HG02970 (cell line): ENCODE data around the gene NMNAT3.

ENCODE experiments used
- ATAC-seq: cut with Tn5 transposase; IDR thresholded peaks from one replicate; pipeline ENCODE4 v1.9.1; 2021; ENCODE audit warnings: mild to moderate bottlenecking, moderate library complexity, moderate number of reproducible peaks; ENCODE audit not compliant: unreplicated experiment, low FRiP score

The NMNAT3 gene

DNA sequence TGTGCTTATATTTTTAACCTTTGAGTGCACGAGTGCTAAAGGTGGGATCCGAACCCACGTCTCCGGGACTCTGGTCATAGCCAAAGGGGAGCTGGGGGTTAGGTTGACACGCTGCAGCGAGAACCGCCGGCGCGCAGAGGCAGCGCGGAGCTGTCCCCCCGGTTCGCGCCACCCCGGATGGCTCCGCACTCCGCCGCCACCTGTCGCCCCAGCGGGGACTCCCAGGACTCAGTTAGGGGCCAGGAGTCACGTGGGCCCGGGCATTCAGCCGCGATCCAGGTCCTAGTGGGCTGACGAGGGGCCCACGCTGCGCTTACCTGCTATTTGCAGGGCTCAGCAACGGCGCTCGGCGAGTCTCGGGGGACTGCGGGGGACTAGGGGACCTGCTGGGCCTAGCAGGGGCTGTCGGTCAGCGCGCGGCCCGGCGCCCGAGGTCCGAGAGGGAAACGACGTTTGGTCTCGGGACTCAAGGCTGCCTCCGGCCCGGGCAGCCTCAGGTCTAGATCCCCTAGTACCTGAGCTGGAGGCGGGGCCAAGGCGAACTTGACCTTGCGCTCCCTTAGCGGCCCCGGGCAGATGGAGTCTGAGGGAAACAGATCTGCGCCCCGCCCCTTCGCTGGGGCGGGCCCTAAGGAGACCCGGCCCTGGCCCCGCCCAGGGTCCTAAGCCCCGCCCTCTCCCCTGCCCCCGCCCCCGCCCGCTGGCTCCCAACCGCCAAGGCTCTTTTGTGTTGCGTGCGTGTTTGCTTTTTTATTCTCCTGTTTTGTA, at the start of gene NMNAT3:
Gene NMNAT3 (minus strand): TSS at position 585 of the 768 bp plus-strand sequence. CDS start 50,248 bp downstream, outside the sequence.
- peak; percentile 97 for ATAC-seq

DNA sequence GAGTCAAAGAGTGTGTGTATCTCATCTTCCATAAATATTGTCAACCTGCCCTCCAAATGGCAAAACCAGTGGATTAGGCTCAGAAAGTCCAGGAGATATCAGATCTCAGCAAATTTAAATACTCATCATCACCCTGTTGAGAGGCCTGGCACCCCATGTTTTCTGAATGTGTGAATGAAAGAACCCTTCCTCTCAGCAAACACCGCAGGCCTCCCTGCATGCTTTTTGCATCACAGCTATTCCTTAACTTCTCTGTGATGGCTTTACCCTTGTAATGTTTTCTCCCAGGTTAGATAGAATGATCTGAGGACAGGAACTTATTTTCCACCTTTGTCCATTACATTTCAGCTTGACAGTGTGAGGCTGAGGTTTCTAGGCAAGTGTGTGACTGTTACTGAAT, 43.6 kb upstream of the NMNAT3 start:
- no peak for ATAC-seq

DNA sequence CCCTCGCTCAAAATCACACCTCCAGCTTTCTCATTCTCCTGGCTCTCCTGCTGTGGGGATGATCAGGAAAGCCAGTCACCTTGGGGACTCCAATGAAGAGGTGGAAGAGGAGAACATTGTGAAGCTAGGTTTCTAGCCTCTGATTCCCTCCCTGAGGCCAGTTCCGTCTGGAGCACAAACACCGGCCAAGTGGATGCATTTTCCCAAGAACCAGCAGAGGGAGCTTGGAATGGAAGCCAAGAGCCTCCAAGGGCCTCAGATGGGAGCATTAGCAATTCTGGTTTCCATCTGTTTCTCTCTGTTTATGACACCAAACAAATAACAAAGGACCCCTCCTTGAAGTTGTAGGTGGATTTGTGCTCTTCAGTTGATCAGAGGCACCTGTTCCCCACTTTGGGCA, 40.6 kb upstream of the NMNAT3 start:
- no peak for ATAC-seq

- no peak for ATAC-seq
Observed at GRCh38 chr3:139716908-139717485, 39.2 kb upstream of the NMNAT3 start.

GRCh38 chr3:139715743-139716360, 38.1 kb upstream of the NMNAT3 start:
- ATAC-seq = no peak

DNA sequence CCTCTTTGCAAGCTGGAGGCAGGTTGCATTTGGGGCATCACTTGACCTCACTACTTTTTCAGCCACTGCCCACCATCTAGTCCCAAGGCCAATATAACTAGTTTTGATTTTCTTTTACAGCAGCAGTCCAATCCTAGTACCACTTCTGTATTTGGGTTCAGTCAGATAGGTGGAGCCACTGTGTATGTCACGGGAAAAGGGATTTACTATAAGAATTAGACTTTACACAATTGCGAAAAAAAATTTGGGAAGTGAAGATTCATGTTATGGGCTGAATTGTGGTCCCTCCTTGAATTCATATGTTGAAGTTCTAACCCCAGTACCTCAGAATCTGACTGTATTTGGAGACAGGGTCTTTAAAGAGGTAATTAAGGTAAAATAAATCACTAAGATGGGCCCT, 37.4 kb upstream of the NMNAT3 start:
- no peak for ATAC-seq

DNA sequence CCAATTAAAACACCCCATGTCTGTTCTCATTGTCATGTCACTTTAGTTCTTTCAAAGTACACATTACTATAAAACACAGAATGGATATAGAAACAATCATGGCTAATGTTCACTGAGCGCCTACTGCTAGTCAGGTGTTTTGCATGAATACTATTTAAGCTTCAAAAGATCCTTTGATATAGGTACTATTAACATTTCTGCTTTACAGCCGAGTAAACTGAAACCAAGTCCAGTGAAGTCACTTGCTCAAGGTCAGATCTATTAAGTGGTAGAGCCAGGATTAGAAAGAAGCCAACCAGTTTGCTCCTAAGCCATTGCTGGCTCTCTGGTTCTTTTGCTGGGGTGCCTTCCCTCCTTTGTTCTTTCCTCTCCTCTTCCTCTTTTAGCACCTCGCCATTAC, 32.4 kb upstream of the NMNAT3 start:
- ATAC-seq = no peak

DNA sequence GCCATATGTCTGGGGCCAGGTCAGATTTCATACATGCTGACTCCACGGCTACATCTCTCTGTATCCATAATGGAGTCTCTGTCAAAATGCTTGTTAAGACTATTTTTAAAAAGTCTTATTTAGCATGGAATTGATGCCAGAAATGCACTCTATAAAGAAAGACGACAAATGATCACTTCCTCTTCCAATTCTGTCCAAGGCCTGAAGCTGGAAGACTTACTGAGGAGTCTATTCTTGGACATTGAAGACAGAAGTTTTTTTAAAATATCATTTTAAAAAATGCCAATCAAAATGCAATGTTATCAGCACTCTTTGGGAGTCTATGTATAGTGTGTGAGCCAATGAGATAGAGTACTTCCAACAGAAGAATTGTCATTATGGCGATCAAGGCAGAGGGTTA, 27.9 kb upstream of the NMNAT3 start:
- no peak for ATAC-seq

- no peak for ATAC-seq
Observed at GRCh38 chr3:139696314-139696604, 18.5 kb upstream of the NMNAT3 start.

DNA sequence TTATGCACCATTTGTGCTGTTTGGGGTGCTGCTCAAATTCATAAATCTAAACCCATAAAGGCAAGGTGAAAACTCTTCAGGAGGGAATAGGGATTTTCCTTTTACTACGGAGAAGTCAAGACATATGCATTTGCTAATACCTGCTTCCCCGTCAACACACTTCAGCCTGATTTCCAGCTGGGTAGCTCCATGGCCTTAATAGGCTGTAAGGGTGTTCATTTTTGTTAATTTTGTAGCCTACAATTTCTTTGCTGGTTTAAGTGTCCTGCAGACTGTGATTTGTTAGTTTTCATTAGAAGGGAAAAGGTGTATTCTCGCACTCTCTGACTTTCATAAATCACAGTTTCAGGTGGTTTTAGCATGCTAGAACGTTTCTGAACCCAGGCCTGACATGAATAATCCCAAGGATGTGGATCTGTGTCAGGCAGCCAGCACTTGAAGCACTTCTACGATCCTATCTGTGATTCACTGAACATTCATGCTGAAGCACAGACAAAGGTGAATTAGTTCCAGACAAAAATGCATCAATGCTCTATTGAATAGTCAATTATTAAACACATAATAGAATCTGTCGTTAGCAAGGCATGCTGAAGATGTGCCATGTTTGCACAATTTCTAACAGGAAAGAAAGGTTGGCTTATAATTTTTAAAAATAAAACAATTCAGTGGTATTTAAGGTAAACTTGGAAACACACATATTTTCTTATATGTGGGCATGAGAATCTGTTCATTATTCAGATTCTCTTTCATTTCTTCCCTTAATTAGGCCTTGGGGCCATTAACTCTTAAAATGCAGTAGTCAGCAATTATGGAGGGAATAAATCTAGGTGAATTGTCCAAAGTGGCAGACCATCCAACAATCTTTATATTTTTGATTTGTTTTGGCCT, 17.9 kb upstream of the NMNAT3 start:
- ATAC-seq = no peak

DNA sequence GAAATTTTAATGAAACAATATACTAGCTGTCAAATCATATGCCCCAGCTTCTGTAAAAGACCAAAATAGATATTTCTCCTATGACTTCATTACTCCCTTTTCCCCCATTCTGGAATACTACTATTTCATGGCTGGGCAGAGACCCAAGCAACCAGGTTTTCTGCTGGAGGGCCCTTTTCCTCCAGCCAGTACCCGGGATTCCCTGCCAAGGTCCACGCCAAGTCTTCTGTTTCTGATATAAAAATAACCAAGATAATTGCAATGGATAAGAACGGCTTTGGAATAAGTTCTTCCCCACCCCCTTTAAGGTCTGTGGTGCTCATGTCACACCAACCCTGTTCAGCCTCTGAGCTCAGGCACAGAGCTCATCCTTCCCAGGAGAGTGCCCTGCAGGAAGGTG, 17.2 kb upstream of the NMNAT3 start:
- no peak for ATAC-seq

DNA sequence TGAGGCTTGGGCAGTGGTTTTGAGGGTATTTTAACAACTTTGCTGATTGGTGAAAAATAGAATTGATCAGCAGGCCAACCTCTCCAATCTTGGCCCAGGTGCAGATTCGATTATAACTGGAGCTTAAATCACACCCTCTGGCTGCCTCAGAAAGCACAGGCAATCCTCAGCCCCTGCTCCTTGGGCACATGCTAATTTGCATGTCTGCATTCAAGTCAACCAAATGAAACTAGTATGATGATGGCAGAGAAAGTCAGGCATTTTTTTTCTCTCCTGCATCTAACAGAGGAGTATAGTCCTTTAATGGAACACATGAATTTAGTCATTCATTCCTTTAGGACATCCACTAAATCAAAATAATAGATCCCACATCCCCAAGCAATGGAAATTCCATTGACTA, 16.8 kb upstream of the NMNAT3 start:
- ATAC-seq = no peak

GRCh38 chr3:139691619-139692018, 13.8 kb upstream of the NMNAT3 start:
- no peak for ATAC-seq

- no peak for ATAC-seq
Observed at GRCh38 chr3:139689708-139690228, 12.0 kb upstream of the NMNAT3 start.

GRCh38 chr3:139689122-139689521, 11.3 kb upstream of the NMNAT3 start:
- ATAC-seq = no peak

- no peak for ATAC-seq
Observed at GRCh38 chr3:139687431-139687830, 9.7 kb upstream of the NMNAT3 start.

- ATAC-seq = no peak
Observed at GRCh38 chr3:139686624-139687023, 8.9 kb upstream of the NMNAT3 start.

- no peak for ATAC-seq
Observed at GRCh38 chr3:139686206-139686605, 8.4 kb upstream of the NMNAT3 start.

DNA sequence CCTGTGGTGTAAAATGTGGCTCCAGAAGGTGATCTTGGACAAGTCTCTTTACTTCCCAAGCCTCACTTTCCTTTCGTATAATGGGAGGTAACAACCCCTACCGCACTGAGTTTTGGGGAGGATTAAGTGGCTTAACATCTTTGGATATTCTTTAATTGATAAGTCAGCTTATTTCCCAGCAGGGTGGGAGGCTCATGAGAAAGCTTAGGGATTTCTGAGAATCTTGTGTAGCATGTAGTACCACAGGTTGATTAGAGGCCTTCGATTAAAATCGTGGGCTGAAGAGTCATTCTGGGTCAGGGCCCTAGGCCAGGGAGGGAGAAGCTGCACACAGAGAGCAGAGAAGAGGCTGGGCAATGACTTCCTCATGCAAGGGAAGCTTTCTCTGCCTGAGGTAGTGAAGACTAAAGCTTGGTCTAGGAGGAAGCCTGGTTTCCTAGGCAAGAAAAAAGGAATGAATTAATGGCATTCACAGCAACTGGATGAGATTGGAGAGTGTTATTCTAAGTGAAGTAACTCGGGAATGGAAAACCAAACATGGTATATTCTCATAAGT, 1.5 kb upstream of the NMNAT3 start:
- ATAC-seq = no peak

DNA sequence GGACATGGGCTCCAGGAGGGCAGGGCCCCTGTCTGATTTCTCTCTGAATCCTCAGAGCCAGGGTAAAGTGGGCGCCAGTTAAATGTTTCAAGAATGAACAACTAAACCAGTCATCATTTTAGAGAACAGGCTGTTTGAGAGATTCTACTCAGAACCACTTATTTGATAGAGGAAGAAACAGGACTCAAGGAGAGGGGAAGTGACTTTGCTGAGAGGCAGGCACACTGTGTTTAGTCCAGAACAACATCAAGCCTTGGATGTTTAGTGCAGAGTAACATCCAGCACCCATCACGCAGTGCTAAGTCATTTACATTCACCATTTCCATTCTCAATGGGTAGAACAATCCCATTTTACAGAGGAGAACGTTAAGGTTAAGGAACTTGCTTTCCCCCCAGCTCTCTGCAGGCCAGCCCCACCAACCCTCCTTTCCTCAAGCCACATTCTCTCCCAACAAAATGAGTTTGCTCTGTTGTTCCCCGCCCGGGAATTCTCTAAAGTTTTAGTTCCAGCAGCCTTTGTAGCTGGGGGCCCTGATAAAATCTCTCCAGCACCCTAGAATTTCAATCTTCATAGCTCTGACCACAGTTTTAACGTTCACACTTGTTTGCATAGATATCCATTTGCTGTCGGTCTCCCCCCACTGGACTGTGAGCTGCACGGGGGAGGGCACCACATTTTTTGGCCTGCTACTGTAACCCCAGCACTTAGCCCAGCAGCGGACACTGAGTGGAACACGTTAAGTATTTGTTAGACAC, 962 bp downstream of the NMNAT3 start:
- ATAC-seq = no peak
